GM12878 (cell line): Measurements from ENCODE around the gene RHEB. TPM values are rescaled to one million over a fixed set of nuclear protein-coding genes. Genes with fewer than 3 reads are reported as not detected.

ENCODE experiments used
- ATAC-seq: fragments of 200-7000 bp; cut with Tn5 transposase; 3 replicates; pipeline ENCODE4 v1.9.1; 2020; ENCODE audit warnings: mild to moderate bottlenecking, moderate library complexity
- BruUV-seq: library from RNA; stranded (reverse); fragments of 400-500 nt; replicated peaks from 2 replicates; lab custom pipeline; 2021; lab: Mats Ljungman, UMichigan
- CTCF ChIA-PET: fragments of 300-600 bp; sonication (Branson Sonifier 250); formaldehyde crosslinking; extraction: SDS; loops from one replicate; lab custom pipeline; 2021; ENCODE audit warnings: inconsistent platforms; lab: Yijun Ruan, JAX
- POLR2A ChIA-PET: fragments of 350-600 bp; formaldehyde crosslinking; extraction: SDS; loops from one replicate; lab custom pipeline; 2021; ENCODE audit warnings: inconsistent platforms; lab: Charles Lee
- RAD21 ChIA-PET: fragments of 300-600 bp; sonication (Branson Sonifier 250); formaldehyde crosslinking; loops from one replicate; lab custom pipeline; 2023; ENCODE audit warnings: antibody characterized with exemption; ENCODE audit not compliant: unreplicated experiment; lab: Charles Lee
- SMC1A ChIA-PET: fragments of 300-600 bp; sonication (Branson Sonifier 250); formaldehyde crosslinking; loops from one replicate; lab custom pipeline; 2023; ENCODE audit not compliant: unreplicated experiment, uncharacterized antibody; lab: Charles Lee
- DNase-seq: peaks from one replicate; pipeline ENCODE4 v3.0.0-alpha.2; 2011; ENCODE audit warnings: low read depth, low spot score
- FAIRE-seq: peaks from 3 replicates; lab custom pipeline; 2011; peaks lifted over from hg19 to GRCh38; lab: Jason Lieb, UNC
- H2AFZ ChIP-seq: 2 replicates; pipeline ENCODE4 v1.6.0; 2011; ENCODE audit warnings: low read depth, low read length, control low read depth; ENCODE audit not compliant: control insufficient read depth
- H3K27ac ChIP-seq: 2 replicates; pipeline ENCODE4 v1.5.1; 2011; ENCODE audit warnings: control low read depth; ENCODE audit not compliant: control insufficient read depth, insufficient read depth
- H3K27me3 ChIP-seq, 2 experiments: replicated peaks in 1 of 2; 2 replicates each; pipeline versions ENCODE4 v1.6.0 to v1.6.1; 2011; ENCODE audit warnings: low read length in 1 of 2; ENCODE audit not compliant: control insufficient read depth in 2 of 2, insufficient read depth in 2 of 2
- H3K36me3 ChIP-seq, 2 experiments: 2 replicates each; pipeline ENCODE4 v1.5.1; 2011; ENCODE audit warnings: low read length in 1 of 2; ENCODE audit not compliant: control insufficient read depth in 2 of 2, insufficient read depth in 2 of 2
- H3K4me1 ChIP-seq: 2 replicates; pipeline ENCODE4 v1.6.1; 2011; ENCODE audit warnings: mild to moderate bottlenecking, low read length, moderate library complexity, mixed read lengths; ENCODE audit not compliant: control insufficient read depth, insufficient read depth
- H3K4me2 ChIP-seq: 2 replicates; pipeline ENCODE4 v1.6.0; 2011; ENCODE audit warnings: control low read depth; ENCODE audit not compliant: control insufficient read depth, insufficient read depth
- H3K4me3 ChIP-seq: fragments of 200-600 bp; sonication (generic); 2 replicates; pipeline ENCODE4 v1.5.1; 2016
- H3K79me2 ChIP-seq: 2 replicates; pipeline ENCODE4 v1.6.0; 2011; ENCODE audit warnings: low read length; ENCODE audit not compliant: control insufficient read depth, insufficient read depth
- H3K9ac ChIP-seq: 2 replicates; pipeline ENCODE4 v1.8.0; 2011; ENCODE audit warnings: low read length, control low read depth, mixed read lengths; ENCODE audit not compliant: control insufficient read depth, insufficient read depth
- H3K9me3 ChIP-seq: replicated peaks from 3 replicates; pipeline ENCODE4 v1.5.1; 2011; ENCODE audit warnings: mild to moderate bottlenecking, low read length; ENCODE audit not compliant: control insufficient read depth, insufficient read depth
- H4K20me1 ChIP-seq: 2 replicates; pipeline ENCODE4 v1.6.0; 2011; ENCODE audit not compliant: control insufficient read depth, insufficient read depth
- BRCA1 ChIP-seq: IDR thresholded peaks from 2 replicates; pipeline ENCODE4 v1.6.1; 2011; ENCODE audit warnings: low read depth, low read length, improper control_type of control experiment
- E4F1 ChIP-seq: fragments of 450-650 bp; IDR thresholded peaks from 2 replicates; pipeline ENCODE4 v1.6.1; 2018; ENCODE audit warnings: borderline replicate concordance, mild to moderate bottlenecking; ENCODE audit not compliant: partially characterized antibody
- EZH2 ChIP-seq: IDR thresholded peaks from 2 replicates; pipeline ENCODE4 v1.6.1; 2012; ENCODE audit warnings: low read depth, mild to moderate bottlenecking, control low read depth, inconsistent platforms, low read length, borderline replicate concordance; ENCODE audit not compliant: control insufficient read depth
- JUNB ChIP-seq: IDR thresholded peaks from 2 replicates; pipeline ENCODE4 v1.6.1; 2016; ENCODE audit warnings: antibody characterized with exemption, mild to moderate bottlenecking
- NFIC ChIP-seq: IDR thresholded peaks from 2 replicates; pipeline ENCODE4 v1.6.1; 2012; ENCODE audit warnings: low read depth, mild to moderate bottlenecking, inconsistent platforms, low read length, moderate library complexity
- PAX5 ChIP-seq: IDR thresholded peaks from 2 replicates; pipeline ENCODE4 v1.6.1; 2011; ENCODE audit warnings: low read depth, low read length, borderline replicate concordance
- PKNOX1 ChIP-seq: fragments of 450-650 bp; IDR thresholded peaks from 2 replicates; pipeline ENCODE4 v1.6.1; 2016; ENCODE audit warnings: mild to moderate bottlenecking
- PML ChIP-seq: IDR thresholded peaks from 2 replicates; pipeline ENCODE4 v1.6.1; 2012; ENCODE audit warnings: low read length, inconsistent platforms
- POLR2AphosphoS2 ChIP-seq: IDR thresholded peaks from 2 replicates; pipeline ENCODE4 v1.6.1; 2011; ENCODE audit warnings: low read depth, mild to moderate bottlenecking, low read length, improper control_type of control experiment, moderate library complexity
- RUNX3 ChIP-seq: IDR thresholded peaks from 2 replicates; pipeline ENCODE4 v1.6.1; 2012; ENCODE audit warnings: low read length, inconsistent platforms
- SP1 ChIP-seq: IDR thresholded peaks from one replicate; pipeline ENCODE4 v1.6.1; 2011; ENCODE audit warnings: low read depth, low read length
- SRF ChIP-seq, 2 experiments: IDR thresholded peaks; 2 replicates each; pipeline ENCODE4 v1.6.1; 2011; ENCODE audit warnings: low read depth in 2 of 2, low read length in 2 of 2, mild to moderate bottlenecking in 1 of 2, moderate library complexity in 1 of 2
- TCF3 ChIP-seq: IDR thresholded peaks from 2 replicates; pipeline ENCODE4 v1.6.1; 2012; ENCODE audit warnings: low read depth, mild to moderate bottlenecking, low read length, borderline replicate concordance; ENCODE audit not compliant: insufficient read depth
- ZNF217 ChIP-seq: fragments of 450-650 bp; IDR thresholded peaks from 2 replicates; pipeline ENCODE4 v1.6.1; 2017; ENCODE audit warnings: antibody characterized with exemption, mild to moderate bottlenecking
- ZSCAN29 ChIP-seq: fragments of 450-650 bp; IDR thresholded peaks from 2 replicates; pipeline ENCODE4 v1.6.1; 2017; ENCODE audit warnings: mild to moderate bottlenecking, moderate library complexity
- WGBS: methylation state at CpG from one replicate; pipeline ENCODE4 v1.1.6; 2016; ENCODE audit warnings: low lambda C conversion rate; ENCODE audit not compliant: insufficient replicate concordance, insufficient coverage; ENCODE audit errors: missing lambda C conversion rate; 5-methylcytosine and 5-hydroxymethylcytosine counted together
- in situ Hi-C: fragments of 300-500 bp; cut with MboI; formaldehyde crosslinking; loops from 9 replicates; pipeline ENCODE4 v1.14.3; 2018; ENCODE audit warnings: mixed read lengths
- intact Hi-C: fragments of 100-400 bp; cut with micrococcal nuclease; formaldehyde crosslinking; loops from one replicate; pipeline ENCODE4 v1.14.2; 2022; ENCODE audit not compliant: unreplicated experiment
- polyA plus RNA-seq, 11 experiments: library from polyadenylated mRNA; depleted of rRNA in 4 of 11; unstranded in 6 of 11; stranded (reverse) in 5 of 11; fragments of >200 nt; fragmentation: Nextera tagmentation in 4 of 11; fragmentation: Illumina TruSeq in 1 of 11; extraction: Ambion mirVana in 4 of 11; extraction: Trizol in 1 of 11; gene quantifications; 1 replicate in 1 of 11; 2 replicates in 10 of 11; pipeline versions ENCODE4 v1.2.1 to v1.2.3, GENCODE V29; 2011 to 2016; ENCODE audit warnings: inconsistent platforms in 2 of 11, missing spikeins in 2 of 11, low read depth in 1 of 11
- total RNA-seq, 4 experiments: library from RNA; depleted of rRNA in 3 of 4; stranded (reverse); fragments of >200 nt in 3 of 4; fragmentation: Illumina TruSeq in 1 of 4; extraction: Trizol in 1 of 4; gene quantifications; 2 replicates each; pipeline versions ENCODE4 v1.2.1 to v1.2.3, GENCODE V29; 2013 to 2021

RHEB gene
- total and polyA plus RNA-seq, 10 of the 15 experiments (the other 5 are each of a cell fraction or from before 2014, with no cell fraction given) = 6.2 to 67.8 (median 38.0) TPM

- CTCF ChIA-PET = interaction anchor here (1.0 kb wide), 2 partner anchors 18 to 115 kb away, joined by 3 to 4 read pairs; no protein-coding TSS in a partner anchor
- intact Hi-C loops (no loop called here), in situ Hi-C loops (no loop called here)
- H3K79me2 ChIP-seq = no peaks in the 10 kb centered on the region
- H3K4me3 ChIP-seq = no peak overlapping the region
- no peak overlapping the region for H3K9ac ChIP-seq
- ATAC-seq = peak; percentile 58
- H3K4me2 ChIP-seq = peak overlapping the region; percentile 49; the same call in 1 of the 2 replicates
- no peak overlapping the region for H3K27ac ChIP-seq
- WGBS = 13% methylated on average over 10 of the region's 10 CpGs
- RAD21 ChIA-PET = no interaction called here
- SMC1A ChIA-PET = no interaction called here
- peak; percentile 81 for FAIRE-seq
- peak overlapping the region; percentile 4 for H2AFZ ChIP-seq
- no peaks in the 10 kb centered on the region for H3K9me3 ChIP-seq
- peaks cover 22% of the 10 kb centered on the region for H3K4me1 ChIP-seq
- TF ChIP-seq RUNX3 (peak; percentile 75), BRCA1 (no peak), SP1 (no peak), TCF3 (0 out of 2 replicates have a peak, but pooled peaks have one; percentile 23), PAX5 (peak; percentile 20; the same call in 1 of the 2 replicates)
- POLR2A ChIA-PET = no interaction called here
- no peaks in the 10 kb centered on the region for H3K36me3 ChIP-seq
- DNase-seq = peak; percentile 17
- H4K20me1 ChIP-seq = no peaks in the 10 kb centered on the region
- BruUV-seq = no TSS peak
- H3K27me3 ChIP-seq = no peaks in the 10 kb centered on the region; a peak in 1 of 4 replicates
Measured at GRCh38 chr7:151429560-151430331, 89.9 kb downstream of the RHEB start.

GRCh38 chr7:151429237-151429559, 90.5 kb downstream of the RHEB start:
- ChIA-PET SMC1A (no interaction called here), RAD21 (no interaction called here), CTCF (no interaction called here), POLR2A (no interaction called here)
- Histone ChIP-seq H3K4me1 (peaks cover 22% of the 10 kb centered on the region), H3K9me3 (no peaks in the 10 kb centered on the region), H2AFZ (no peak overlapping the region), H3K4me3 (no peak overlapping the region), H4K20me1 (no peaks in the 10 kb centered on the region), H3K27me3 (no peaks in the 10 kb centered on the region; a peak in 1 of 4 replicates), H3K79me2 (no peaks in the 10 kb centered on the region), H3K36me3 (no peaks in the 10 kb centered on the region), H3K27ac (no peak overlapping the region), H3K9ac (no peak overlapping the region), H3K4me2 (peak overlapping the region; percentile 49; the same call in 1 of the 2 replicates)
- no peak for DNase-seq
- intact Hi-C loops = no loop called here
- 68% methylated on average over 5 of the region's 5 CpGs for WGBS
- no peak for FAIRE-seq
- BruUV-seq = no TSS peak
- in situ Hi-C loops = no loop called here
- no peak; the same call in 2 of the 3 replicates for ATAC-seq
- TF ChIP-seq ZSCAN29 (no peak), ZNF217 (no peak), JUNB (no peak), POLR2AphosphoS2 (no peak), PML (no peak), SP1 (no peak), EZH2 (no peak), SRF (IDR thresholded peaks at IDR 0.05; ENCODE audit: low read depth in 2 of 2, low read length in 2 of 2) (no peak), PKNOX1 (no peak), NFIC (no peak), E4F1 (no peak)
